Thyroid gland (tissue), 4 donors: Measurements from ENCODE around the gene ZNF70. TPM values are rescaled to one million over a fixed set of nuclear protein-coding genes. Genes with fewer than 3 reads are reported as not detected.

ENCODE experiments used
- DNase-seq, 2 donors: peaks; one replicate each; pipeline ENCODE4 v3.0.0-alpha.2; 2019
- H3K27ac ChIP-seq, 3 donors: fragments of 200-600 bp; sonication (generic); 1 replicate in 2 of 3; 2 replicates in 1 of 3; pipeline ENCODE4 v1.5.1; 2016 to 2019; ENCODE audit warnings: mild to moderate bottlenecking in 1 of 3, moderate library complexity in 1 of 3
- H3K27me3 ChIP-seq: fragments of 200-600 bp; sonication (generic); one replicate; pipeline ENCODE4 v1.5.1; 2019
- H3K36me3 ChIP-seq, 2 donors: fragments of 200-600 bp; sonication (generic); one replicate each; pipeline ENCODE4 v1.5.1; 2016 to 2019
- H3K4me1 ChIP-seq, 2 donors: fragments of 200-600 bp; sonication (generic); one replicate each; pipeline ENCODE4 v1.5.1; 2017 to 2019
- H3K4me3 ChIP-seq, 3 donors: fragments of 200-600 bp; sonication (generic); replicated peaks in 1 of 3; 1 replicate in 2 of 3; 2 replicates in 1 of 3; pipeline ENCODE4 v1.5.1; 2016; ENCODE audit warnings: mild to moderate bottlenecking in 1 of 3
- H3K9me3 ChIP-seq: fragments of 200-600 bp; sonication (generic); one replicate; pipeline ENCODE4 v1.5.1; 2017
- CTCF ChIP-seq, 6 experiments: fragments of 200-600 bp in 3 of 6; fragments of 450-650 bp in 3 of 6; sonication (generic) in 3 of 6; IDR thresholded peaks; one replicate each; pipeline ENCODE4 v1.5.1; 2016 to 2019; ENCODE audit warnings: antibody characterized with exemption in 6 of 6, mild to moderate bottlenecking in 2 of 6, inconsistent platforms in 1 of 6, moderate library complexity in 1 of 6
- POLR2A ChIP-seq, 2 donors: fragments of 450-650 bp; IDR thresholded peaks; one replicate each; pipeline ENCODE4 v1.6.1; 2017; ENCODE audit warnings: antibody characterized with exemption in 2 of 2, mild to moderate bottlenecking in 2 of 2, moderate library complexity in 1 of 2
- WGBS, 2 donors: methylation state at CpG; one replicate each; pipeline ENCODE4 v1.1.5; 2017; 5-methylcytosine and 5-hydroxymethylcytosine counted together
- intact Hi-C: fragments of 100-400 bp; cut with DNase I; formaldehyde crosslinking; loops from one replicate; pipeline ENCODE4 v1.15.1; 2023
- total RNA-seq, 4 donors: library from RNA; depleted of rRNA; stranded (reverse); fragments of >200 nt; gene quantifications; one replicate each; pipeline ENCODE4 v1.2.3, GENCODE V29; 2016

Gene ZNF70
- total RNA-seq, 4 donors from 2014 or later = 5.0 to 10.7 (median 7.4) TPM

GRCh38 chr22:23745791-23746190 is 5.1 kb downstream of the ZNF70 start:
- intact Hi-C loops = no loop called here
- H3K36me3 ChIP-seq = peaks cover 13 to 18% of the 10 kb centered on the region in 2 donors
- H3K9me3 ChIP-seq = no peaks in the 10 kb centered on the region
- WGBS, 2 donors = 55 to 68% methylated on average over 6 of the region's 6 CpGs
- H3K4me3 ChIP-seq = no peak overlapping the region
- H3K4me1 ChIP-seq = peaks cover 5 to 9% of the 10 kb centered on the region in 2 donors
- no peaks in the 10 kb centered on the region for H3K27me3 ChIP-seq
- no peak for DNase-seq
- TF ChIP-seq CTCF (IDR thresholded peaks at IDR 0.05) (no peak), POLR2A (IDR thresholded peaks at IDR 0.05) (no peak)
- H3K27ac ChIP-seq = no peak overlapping the region

GRCh38 chr22:23744485-23744884 is 6.4 kb downstream of the ZNF70 start:
- 93 to 98% methylated on average over 9 to 11 of the region's 14 CpGs for WGBS, 2 donors
- intact Hi-C loops = no loop called here
- DNase-seq = no peak
- Histone ChIP-seq H3K27ac (no peak overlapping the region), H3K4me1 (peaks cover 0 to under 1% of the 10 kb centered on the region in 2 donors), H3K4me3 (no peak overlapping the region), H3K9me3 (no peaks in the 10 kb centered on the region), H3K27me3 (no peaks in the 10 kb centered on the region), H3K36me3 (peaks cover 13 to 18% of the 10 kb centered on the region in 2 donors)
- no peak for TF ChIP-seq CTCF (IDR thresholded peaks at IDR 0.05)
- no peak for TF ChIP-seq POLR2A (IDR thresholded peaks at IDR 0.05)

- WGBS, 2 donors = 95 to 99% methylated on average over 11 to 13 of the region's 13 CpGs
- Histone ChIP-seq H3K27ac (no peak overlapping the region), H3K4me3 (no peak overlapping the region), H3K27me3 (no peaks in the 10 kb centered on the region), H3K4me1 (no peaks in the 10 kb centered on the region), H3K36me3 (peaks cover 13 to 18% of the 10 kb centered on the region in 2 donors), H3K9me3 (no peaks in the 10 kb centered on the region)
- intact Hi-C loops = no loop called here
- TF ChIP-seq POLR2A (IDR thresholded peaks at IDR 0.05) (no peak), CTCF (IDR thresholded peaks at IDR 0.05) (no peak)
- DNase-seq = no peak
Measured at GRCh38 chr22:23744001-23744400, 6.9 kb downstream of the ZNF70 start.

- H3K27ac ChIP-seq = no peak overlapping the region
- TF ChIP-seq CTCF (IDR thresholded peaks at IDR 0.05) = no peak
- no peak for TF ChIP-seq POLR2A (IDR thresholded peaks at IDR 0.05)
- DNase-seq = no peak
- H3K27me3 ChIP-seq = no peaks in the 10 kb centered on the region
- intact Hi-C loops = no loop called here
- peaks cover 13 to 18% of the 10 kb centered on the region in 2 donors for H3K36me3 ChIP-seq
- no peaks in the 10 kb centered on the region for H3K4me1 ChIP-seq
- 95 to 100% methylated on average over 2 of the region's 2 CpGs for WGBS, 2 donors
- H3K9me3 ChIP-seq = no peaks in the 10 kb centered on the region
- no peak overlapping the region for H3K4me3 ChIP-seq
Measured at GRCh38 chr22:23743303-23743705, 7.6 kb downstream of the ZNF70 start.

- Histone ChIP-seq H3K36me3 (peaks cover 13 to 18% of the 10 kb centered on the region in 2 donors), H3K4me3 (no peak overlapping the region)
- intact Hi-C loops = no loop called here
Measured at GRCh38 chr22:23742505-23743264, 8.2 kb downstream of the ZNF70 start.

More at GRCh38 chr22:23742505-23743264, 8.2 kb downstream of the ZNF70 start:
- peak; percentile 41 to 47 for DNase-seq
- Histone ChIP-seq H3K9me3 (no peaks in the 10 kb centered on the region), H3K27ac (no peak overlapping the region), H3K27me3 (no peaks in the 10 kb centered on the region), H3K4me1 (no peaks in the 10 kb centered on the region)
- TF ChIP-seq POLR2A (IDR thresholded peaks at IDR 0.05) (no peak), CTCF (IDR thresholded peaks at IDR 0.05) (no peak)
- 60 to 61% methylated on average over 6 to 7 of the region's 7 CpGs for WGBS, 2 donors
